Measurements from ENCODE around the gene PFN2. TPM values are rescaled to one million over a fixed set of nuclear protein-coding genes. Genes with fewer than 3 reads are reported as not detected.

Gene PFN2
- total and polyA plus RNA-seq, 2 experiments from 2014 or later = 174 to 246 TPM

DNA sequence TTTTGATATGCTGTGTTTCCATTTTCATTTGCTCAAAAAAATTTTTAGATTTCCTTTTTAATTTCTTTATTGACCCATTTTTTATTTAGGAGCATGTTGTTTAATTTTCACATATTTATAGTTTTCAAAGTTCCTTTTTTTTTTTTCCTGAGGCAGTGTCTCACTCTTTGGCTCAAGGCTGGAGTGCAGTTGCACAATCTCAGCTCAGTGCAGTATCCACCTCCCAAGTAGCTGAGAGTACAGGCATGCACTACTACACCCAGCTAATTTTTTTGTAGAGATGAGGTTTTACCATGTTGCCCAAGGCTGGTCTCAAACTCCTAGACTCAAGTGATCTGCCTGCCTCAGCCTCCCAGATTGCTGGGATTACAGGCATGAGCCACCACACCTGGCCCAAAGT, 36.2 kb downstream of the PFN2 start:
- Histone ChIP-seq H3K4me3 (no peak overlapping the region), H3K79me2 (ENCODE audit: insufficient read depth) (peaks cover 15% of the 10 kb centered on the region; the same call in 1 of the 2 replicates), H3F3A (ENCODE audit: insufficient read depth) (peaks cover 20% of the 10 kb centered on the region), H3K27ac (peak overlapping the region; percentile 37), H3K4me2 (ENCODE audit: unreplicated experiment) (no peak overlapping the region), H3K27me3 (replicated peaks; ENCODE audit: insufficient read depth) (no peaks in the 10 kb centered on the region), H3K9me3 (ENCODE audit: low read depth) (no peaks in the 10 kb centered on the region), H3K9me2 (ENCODE audit: insufficient read depth) (no peaks in the 10 kb centered on the region), H3K36me3 (ENCODE audit: low read depth) (no peaks in the 10 kb centered on the region), H3K9ac (no peak overlapping the region), H2AFZ (no peak overlapping the region), H3K4me1 (ENCODE audit: insufficient read depth) (peaks cover 24% of the 10 kb centered on the region), H4K20me1 (ENCODE audit: insufficient read depth) (no peaks in the 10 kb centered on the region; the same call in 1 of the 2 replicates)
- in situ Hi-C loops (cut with MboI) = no loop called here
- TF ChIP-seq EZH2phosphoT487 (IDR thresholded peaks at IDR 0.05; ENCODE audit: insufficient read depth, low read depth) (no peak), EZH2 (IDR thresholded peaks at IDR 0.05; ENCODE audit: insufficient read depth, poor library complexity, severe bottlenecking) (no peak)
- peak; percentile 85 for DNase-seq

GRCh38 chr3:149933858-149934257, 36.8 kb downstream of the PFN2 start:
- in situ Hi-C loops (cut with MboI) = no loop called here

GRCh38 chr3:149933008-149933407, 37.7 kb downstream of the PFN2 start:
- H3K36me3 ChIP-seq (ENCODE audit: low read depth) = no peaks in the 10 kb centered on the region
- no peaks in the 10 kb centered on the region for H3K9me2 ChIP-seq (ENCODE audit: insufficient read depth)
- no peaks in the 10 kb centered on the region; the same call in 1 of the 2 replicates for H4K20me1 ChIP-seq (ENCODE audit: insufficient read depth)
- DNase-seq = no peak
- peaks cover 9% of the 10 kb centered on the region for H3F3A ChIP-seq (ENCODE audit: insufficient read depth)
- no peaks in the 10 kb centered on the region for H3K9me3 ChIP-seq (ENCODE audit: low read depth)
- WGBS, 2 experiments (ENCODE audit: low coverage in 1 of 2, low lambda C conversion rate in 2 of 2, missing lambda C conversion rate in 2 of 2) = 93% methylated on average over 1 of the region's 1 CpG
- peaks cover 10% of the 10 kb centered on the region; the same call in 1 of the 2 replicates for H3K4me1 ChIP-seq (ENCODE audit: insufficient read depth)
- H3K27ac ChIP-seq = no peak overlapping the region
- no peak for TF ChIP-seq EZH2phosphoT487 (IDR thresholded peaks at IDR 0.05; ENCODE audit: insufficient read depth, low read depth)
- TF ChIP-seq EZH2 (IDR thresholded peaks at IDR 0.05; ENCODE audit: insufficient read depth, poor library complexity, severe bottlenecking) = no peak
- in situ Hi-C loops (cut with MboI) = no loop called here
- no peak overlapping the region for H3K4me2 ChIP-seq (ENCODE audit: unreplicated experiment)
- H3K4me3 ChIP-seq = no peak overlapping the region
- peaks cover 15% of the 10 kb centered on the region; the same call in 1 of the 2 replicates for H3K79me2 ChIP-seq (ENCODE audit: insufficient read depth)
- H3K9ac ChIP-seq = no peak overlapping the region
- no peaks in the 10 kb centered on the region for H3K27me3 ChIP-seq (replicated peaks; ENCODE audit: insufficient read depth)
- H2AFZ ChIP-seq = no peak overlapping the region

More at GRCh38 chr3:149933858-149934257, 36.8 kb downstream of the PFN2 start:
- no peak overlapping the region for H3K4me2 ChIP-seq (ENCODE audit: unreplicated experiment)
- peaks cover 18% of the 10 kb centered on the region for H3K4me1 ChIP-seq (ENCODE audit: insufficient read depth)
- H3K79me2 ChIP-seq (ENCODE audit: insufficient read depth) = peaks cover 15% of the 10 kb centered on the region; the same call in 1 of the 2 replicates
- DNase-seq = no peak
- no peaks in the 10 kb centered on the region for H3K36me3 ChIP-seq (ENCODE audit: low read depth)
- H3K9me3 ChIP-seq (ENCODE audit: low read depth) = no peaks in the 10 kb centered on the region
- no peak overlapping the region for H2AFZ ChIP-seq
- H3F3A ChIP-seq (ENCODE audit: insufficient read depth) = peaks cover 13% of the 10 kb centered on the region
- H3K27me3 ChIP-seq (replicated peaks; ENCODE audit: insufficient read depth) = no peaks in the 10 kb centered on the region
- H4K20me1 ChIP-seq (ENCODE audit: insufficient read depth) = no peaks in the 10 kb centered on the region; the same call in 1 of the 2 replicates
- no peak for TF ChIP-seq EZH2 (IDR thresholded peaks at IDR 0.05; ENCODE audit: insufficient read depth, poor library complexity, severe bottlenecking)
- TF ChIP-seq EZH2phosphoT487 (IDR thresholded peaks at IDR 0.05; ENCODE audit: insufficient read depth, low read depth) = no peak
- H3K27ac ChIP-seq = no peak overlapping the region
- no peak overlapping the region for H3K4me3 ChIP-seq
- no peak overlapping the region for H3K9ac ChIP-seq
- no peaks in the 10 kb centered on the region for H3K9me2 ChIP-seq (ENCODE audit: insufficient read depth)

- Histone ChIP-seq H3K9me3 (ENCODE audit: low read depth) (no peaks in the 10 kb centered on the region), H3K4me1 (ENCODE audit: insufficient read depth) (no peaks in the 10 kb centered on the region), H3K27ac (no peak overlapping the region), H4K20me1 (ENCODE audit: insufficient read depth) (no peaks in the 10 kb centered on the region), H3K27me3 (replicated peaks; ENCODE audit: insufficient read depth) (no peaks in the 10 kb centered on the region), H3K4me3 (no peak overlapping the region), H3K4me2 (ENCODE audit: unreplicated experiment) (no peak overlapping the region), H3F3A (ENCODE audit: insufficient read depth) (no peaks in the 10 kb centered on the region), H3K9me2 (ENCODE audit: insufficient read depth) (no peaks in the 10 kb centered on the region), H2AFZ (no peak overlapping the region), H3K9ac (no peak overlapping the region), H3K36me3 (ENCODE audit: low read depth) (0 out of 2 replicates have a peak, but pooled peaks cover 3% of the 10 kb centered on the region), H3K79me2 (ENCODE audit: insufficient read depth) (no peaks in the 10 kb centered on the region)
- in situ Hi-C loops (cut with MboI) = no loop called here
- TF ChIP-seq EZH2 (IDR thresholded peaks at IDR 0.05; ENCODE audit: insufficient read depth, poor library complexity, severe bottlenecking) = no peak
- no peak for TF ChIP-seq EZH2phosphoT487 (IDR thresholded peaks at IDR 0.05; ENCODE audit: insufficient read depth, low read depth)
- DNase-seq = no peak
- WGBS, 2 experiments (ENCODE audit: low coverage in 1 of 2, low lambda C conversion rate in 2 of 2, missing lambda C conversion rate in 2 of 2) = 87 to 91% methylated on average over 3 of the region's 3 CpGs
Measured at GRCh38 chr3:149920119-149920518, 50.6 kb downstream of the PFN2 start.

GRCh38 chr3:149919509-149919908, 51.2 kb downstream of the PFN2 start:
- no peaks in the 10 kb centered on the region for H3K79me2 ChIP-seq (ENCODE audit: insufficient read depth)
- no peaks in the 10 kb centered on the region for H3K27me3 ChIP-seq (replicated peaks; ENCODE audit: insufficient read depth)
- H3K4me1 ChIP-seq (ENCODE audit: insufficient read depth) = no peaks in the 10 kb centered on the region
- in situ Hi-C loops (cut with MboI) = no loop called here
- H2AFZ ChIP-seq = no peak overlapping the region
- WGBS, 2 experiments (ENCODE audit: low coverage in 1 of 2, low lambda C conversion rate in 2 of 2, missing lambda C conversion rate in 2 of 2) = 98% methylated on average over 3 of the region's 3 CpGs
- H4K20me1 ChIP-seq (ENCODE audit: insufficient read depth) = no peaks in the 10 kb centered on the region
- H3F3A ChIP-seq (ENCODE audit: insufficient read depth) = no peaks in the 10 kb centered on the region
- TF ChIP-seq EZH2 (IDR thresholded peaks at IDR 0.05; ENCODE audit: insufficient read depth, poor library complexity, severe bottlenecking) (no peak), EZH2phosphoT487 (IDR thresholded peaks at IDR 0.05; ENCODE audit: insufficient read depth, low read depth) (no peak)
- no peak overlapping the region for H3K4me3 ChIP-seq
- no peak for DNase-seq
- no peak overlapping the region for H3K4me2 ChIP-seq (ENCODE audit: unreplicated experiment)
- 0 out of 2 replicates have a peak, but pooled peaks cover 3% of the 10 kb centered on the region for H3K36me3 ChIP-seq (ENCODE audit: low read depth)
- H3K9me3 ChIP-seq (ENCODE audit: low read depth) = no peaks in the 10 kb centered on the region
- no peak overlapping the region for H3K27ac ChIP-seq
- no peaks in the 10 kb centered on the region for H3K9me2 ChIP-seq (ENCODE audit: insufficient read depth)
- H3K9ac ChIP-seq = no peak overlapping the region
